K562 (cell line): ENCODE data around the gene SMG9. TPM values are rescaled to one million over a fixed set of nuclear protein-coding genes. Genes with fewer than 3 reads are reported as not detected.
A peak's percentile ranks its signal among the peaks of the same experiment; 100 is the strongest.

Source experiments
- ATAC-seq: fragments of 200-7000 bp; cut with Tn5 transposase; 3 replicates; pipeline ENCODE4 v1.9.1; 2020; ENCODE audit warnings: moderate library complexity
- BruUV-seq: library from RNA; stranded (reverse); fragments of 400-500 nt; replicated peaks from 2 replicates; lab custom pipeline; 2021; lab: Mats Ljungman, UMichigan
- CTCF ChIA-PET: fragments of 300-600 bp; formaldehyde crosslinking; extraction: SDS; loops from one replicate; lab custom pipeline; 2021; ENCODE audit warnings: low intra/inter-chr PET ratio; lab: Yijun Ruan, JAX
- POLR2A ChIA-PET: fragments of 300-600, 350-650 bp; sonication (Branson Sonifier 250); formaldehyde crosslinking; extraction: SDS; loops from one replicate; lab custom pipeline; 2021; ENCODE audit warnings: antibody characterized with exemption, inconsistent platforms; lab: Yijun Ruan, JAX
- DNase-seq, 4 experiments: peaks; one replicate each; pipeline versions ENCODE4 v3.0.0 to v3.0.0-alpha.2; 2011 to 2018; ENCODE audit warnings: low spot score in 3 of 4, mixed read lengths in 3 of 4; ENCODE audit errors: extremely low read depth in 1 of 4
- FAIRE-seq: peaks from 2 replicates; lab custom pipeline; 2011; peaks lifted over from hg19 to GRCh38; lab: Jason Lieb, UNC
- H2AFZ ChIP-seq: 2 replicates; pipeline ENCODE4 v1.6.0; 2011; ENCODE audit warnings: low read depth, low read length, control low read depth, inconsistent platforms
- H3K27ac ChIP-seq: fragments of 200-600 bp; 3 replicates; pipeline ENCODE4 v1.8.0; 2011; ENCODE audit warnings: low read depth, mild to moderate bottlenecking, control low read depth, inconsistent platforms, low read length, moderate library complexity, mixed read lengths; ENCODE audit errors: extremely low read depth
- H3K27me3 ChIP-seq, 2 experiments: fragments of 300-600 bp in 1 of 2; 2 replicates in 1 of 2; 3 replicates in 1 of 2; pipeline versions ENCODE4 v1.6.0 to v1.8.0; 2011; ENCODE audit warnings: inconsistent platforms in 2 of 2, low read length in 2 of 2, mild to moderate bottlenecking in 1 of 2, mixed read lengths in 1 of 2, moderate library complexity in 1 of 2; ENCODE audit not compliant: control insufficient read depth in 2 of 2, insufficient read depth in 2 of 2
- H3K36me3 ChIP-seq: fragments of 300-600 bp; 3 replicates; pipeline ENCODE4 v1.8.0; 2011; ENCODE audit warnings: mild to moderate bottlenecking, low read length, inconsistent platforms; ENCODE audit not compliant: control insufficient read depth, insufficient read depth
- H3K4me1 ChIP-seq, 2 experiments: fragments of 200-600 bp in 1 of 2; replicated peaks in 1 of 2; 2 replicates in 1 of 2; 3 replicates in 1 of 2; pipeline versions ENCODE4 v1.5.1 to v1.8.0; 2011; ENCODE audit warnings: inconsistent platforms in 2 of 2, low read length in 2 of 2, mild to moderate bottlenecking in 1 of 2, mixed read lengths in 1 of 2, moderate library complexity in 1 of 2; ENCODE audit not compliant: control insufficient read depth in 2 of 2, insufficient read depth in 2 of 2
- H3K4me2 ChIP-seq: 2 replicates; pipeline ENCODE4 v1.6.1; 2011; ENCODE audit warnings: low read length, control low read depth, inconsistent platforms, mixed read lengths; ENCODE audit not compliant: insufficient read depth
- H3K4me3 ChIP-seq: fragments of 200-600 bp; sonication (generic), shearing (Covaris generic); 2 replicates; pipeline ENCODE4 v1.5.1; 2016; ENCODE audit warnings: control low read depth, inconsistent platforms
- H3K79me2 ChIP-seq: fragments of 200-600 bp; 3 replicates; pipeline ENCODE4 v1.8.0; 2011; ENCODE audit warnings: low read length, inconsistent platforms; ENCODE audit not compliant: control insufficient read depth, insufficient read depth
- H3K9ac ChIP-seq, 2 experiments: 2 replicates each; pipeline versions ENCODE4 v1.6.0 to v1.6.1; 2011; ENCODE audit warnings: low read depth in 2 of 2, low read length in 2 of 2, control low read depth in 1 of 2, inconsistent platforms in 1 of 2, mild to moderate bottlenecking in 1 of 2, mixed read lengths in 1 of 2; ENCODE audit not compliant: insufficient read depth in 1 of 2
- H3K9me1 ChIP-seq: one replicate; pipeline ENCODE4 v1.6.0; 2011; ENCODE audit warnings: inconsistent platforms, mild to moderate bottlenecking, low read length, moderate library complexity; ENCODE audit not compliant: control insufficient read depth, insufficient read depth
- H3K9me3 ChIP-seq: replicated peaks from 2 replicates; pipeline ENCODE4 v1.5.1; 2011; ENCODE audit warnings: low read depth, low read length, inconsistent platforms; ENCODE audit not compliant: control insufficient read depth, insufficient read depth
- H4K20me1 ChIP-seq: replicated peaks from 2 replicates; pipeline ENCODE4 v1.6.1; 2011; ENCODE audit warnings: low read length, inconsistent platforms, mixed read lengths; ENCODE audit not compliant: control insufficient read depth, insufficient read depth
- CLOCK ChIP-seq: fragments of 250-450 bp; sonication (Bioruptor Pico); IDR thresholded peaks from 2 replicates; pipeline ENCODE4 v1.4.0; 2020; ENCODE audit warnings: mild to moderate bottlenecking, moderate library complexity, borderline replicate concordance
- E4F1 ChIP-seq: fragments of 250-450 bp; sonication (Bioruptor Pico); IDR thresholded peaks from 2 replicates; pipeline ENCODE4 v1.5.0; 2021; ENCODE audit warnings: mild to moderate bottlenecking, borderline replicate concordance
- FOXA1 ChIP-seq: fragments of 450-650 bp; IDR thresholded peaks from 2 replicates; pipeline ENCODE4 v1.6.1; 2016; ENCODE audit warnings: mild to moderate bottlenecking, borderline replicate concordance
- FOXK2 ChIP-seq, 2 experiments: fragments of 450-650 bp; IDR thresholded peaks in 1 of 2; conservative IDR thresholded peaks in 1 of 2; 2 replicates each; pipeline ENCODE4 v1.6.1; 2016; ENCODE audit warnings: low read depth in 2 of 2, mild to moderate bottlenecking in 1 of 2
- HMGN3 ChIP-seq: IDR thresholded peaks from 2 replicates; pipeline ENCODE4 v1.6.1; 2011; ENCODE audit warnings: borderline replicate concordance, low read depth, mild to moderate bottlenecking, mixed read lengths, low read length; ENCODE audit not compliant: insufficient read length; ENCODE audit errors: extremely low read depth
- SREBF2 ChIP-seq: sonication (generic); formaldehyde crosslinking; IDR thresholded peaks from 2 replicates; pipeline ENCODE4 v1.4.0; 2020; ENCODE audit warnings: mild to moderate bottlenecking, missing genetic modification reagents
- TFAM ChIP-seq: fragments of 250-450 bp; sonication (Bioruptor Pico); conservative IDR thresholded peaks from 2 replicates; pipeline ENCODE4 v1.5.0; 2021; ENCODE audit warnings: mild to moderate bottlenecking, moderate library complexity
- ZBTB8A ChIP-seq: fragments of 450-650 bp; IDR thresholded peaks from 2 replicates; pipeline ENCODE4 v1.6.1; 2018; ENCODE audit warnings: mild to moderate bottlenecking, moderate library complexity; ENCODE audit not compliant: partially characterized antibody
- ZEB2 ChIP-seq: fragments of 450-650 bp; IDR thresholded peaks from 2 replicates; pipeline ENCODE4 v1.6.1; 2016
- ZKSCAN1 ChIP-seq: fragments of 150-350 bp; IDR thresholded peaks from 2 replicates; pipeline ENCODE4 v1.6.1; 2016; ENCODE audit warnings: low read depth, low read length
- ZNF224 ChIP-seq: sonication (generic); formaldehyde crosslinking; IDR thresholded peaks from 2 replicates; pipeline ENCODE4 v1.8.0; 2022; ENCODE audit warnings: mild to moderate bottlenecking, missing genetic modification reagents
- ZNF24 ChIP-seq: fragments of 450-650 bp; IDR thresholded peaks from 2 replicates; pipeline ENCODE4 v1.6.1; 2016
- ZNF785 ChIP-seq: fragments of 250-450 bp; sonication (Bioruptor Pico); IDR thresholded peaks from 2 replicates; pipeline ENCODE4 v1.4.0; 2020; ENCODE audit warnings: mild to moderate bottlenecking
- WGBS: fragments of 100-300 bp; shearing (Covaris generic); methylation state at CpG from one replicate; pipeline ENCODE4 v1.1.6; 2016; ENCODE audit warnings: low coverage, mixed read lengths; ENCODE audit not compliant: insufficient coverage; ENCODE audit errors: missing lambda C conversion rate; 5-methylcytosine and 5-hydroxymethylcytosine counted together
- in situ Hi-C: fragments of 300-500 bp; cut with MboI; formaldehyde crosslinking; loops from 4 replicates; pipeline ENCODE4 v1.15.0; 2018; ENCODE audit warnings: inconsistent platforms, mixed read lengths
- intact Hi-C: fragments of 100-400 bp; cut with micrococcal nuclease; formaldehyde crosslinking; loops from 2 replicates; pipeline ENCODE4 v1.14.2; 2022
- polyA plus RNA-seq, 8 experiments: library from polyadenylated mRNA; depleted of rRNA in 4 of 8; stranded (reverse) in 5 of 8; unstranded in 3 of 8; fragments of >200 nt; fragmentation: Nextera tagmentation in 2 of 8; fragmentation: Illumina TruSeq in 1 of 8; extraction: Ambion mirVana in 2 of 8; extraction: Trizol in 1 of 8; gene quantifications; 2 replicates each; pipeline versions ENCODE4 v1.2.1 to v1.2.3, GENCODE V29; 2011 to 2014; ENCODE audit warnings: inconsistent platforms in 1 of 8, missing spikeins in 1 of 8
- total RNA-seq, 7 experiments: library from RNA; depleted of rRNA in 6 of 7; stranded (reverse); fragments of >200 nt in 6 of 7; fragmentation: Illumina TruSeq in 2 of 7; extraction: Trizol in 2 of 7; gene quantifications; 2 replicates each; pipeline versions ENCODE4 v1.2.1 to v1.2.3, GENCODE V29; 2011 to 2021; ENCODE audit warnings: low replicate concordance in 1 of 7

Gene SMG9
- total and polyA plus RNA-seq, 9 of the 15 experiments (the other 6 are each of a cell fraction or from before 2014, with no cell fraction given) = 1.7 to 79.7 (median 40.2) TPM

- H3K79me2 ChIP-seq = peaks cover 53% of the 10 kb centered on the region
- intact Hi-C loops (no loop called here), in situ Hi-C loops (no loop called here)
- no peak overlapping the region for H3K4me2 ChIP-seq
- peaks cover 65% of the 10 kb centered on the region for H3K36me3 ChIP-seq
- WGBS = 89% methylated on average over 4 of the region's 4 CpGs
- peaks cover 23 to 27% of the 10 kb centered on the region in 2 experiments for H3K4me1 ChIP-seq
- no peaks in the 10 kb centered on the region for H3K9me3 ChIP-seq
- H3K27ac ChIP-seq = no peak overlapping the region
- CTCF ChIA-PET = no interaction called here
- no peak for DNase-seq
- FAIRE-seq = no peak
- no TSS peak for BruUV-seq
- H4K20me1 ChIP-seq = no peaks in the 10 kb centered on the region
- no peak overlapping the region for H2AFZ ChIP-seq
- POLR2A ChIA-PET = interaction anchor here (0.8 to 8.6 kb wide), 4 partner anchors 9 to 23 kb away, joined by 3 to 71 read pairs (median 4); no protein-coding TSS in a partner anchor
- ATAC-seq = no peak
- no peak for TF ChIP-seq ZNF224 (CRISPR knock-in tag)
- no peak for TF ChIP-seq E4F1 (CRISPR knock-in tag)
- TF ChIP-seq SREBF2 (CRISPR knock-in tag) = no peak
- TF ChIP-seq ZEB2 = no peak
- no peak for TF ChIP-seq ZNF785 (CRISPR knock-in tag)
- no peak for TF ChIP-seq CLOCK (CRISPR knock-in tag)
- no peak for TF ChIP-seq FOXK2 (conservative IDR thresholded peaks at IDR 0.05 in 1 of 2, IDR thresholded peaks at IDR 0.05 in 1 of 2; ENCODE audit: low read depth in 2 of 2)
- no peak for TF ChIP-seq HMGN3
- TF ChIP-seq FOXA1 = no peak
- TF ChIP-seq TFAM (CRISPR knock-in tag) = no peak
- TF ChIP-seq ZNF24 = no peak
- no peak for TF ChIP-seq ZKSCAN1
- TF ChIP-seq ZBTB8A = no peak
- H3K27me3 ChIP-seq = no peaks in the 10 kb centered on the region
- no peak overlapping the region for H3K4me3 ChIP-seq
- H3K9ac ChIP-seq = peak overlapping the region in 1 of 2 experiments; percentile 55; a peak in 1 of 4 replicates
- no peaks in the 10 kb centered on the region for H3K9me1 ChIP-seq
Observed at GRCh38 chr19:43751466-43752220, 3.1 kb downstream of the SMG9 start.
